ENCODE measurements around the gene UGT1A3.

The UGT1A3 gene

DNA sequence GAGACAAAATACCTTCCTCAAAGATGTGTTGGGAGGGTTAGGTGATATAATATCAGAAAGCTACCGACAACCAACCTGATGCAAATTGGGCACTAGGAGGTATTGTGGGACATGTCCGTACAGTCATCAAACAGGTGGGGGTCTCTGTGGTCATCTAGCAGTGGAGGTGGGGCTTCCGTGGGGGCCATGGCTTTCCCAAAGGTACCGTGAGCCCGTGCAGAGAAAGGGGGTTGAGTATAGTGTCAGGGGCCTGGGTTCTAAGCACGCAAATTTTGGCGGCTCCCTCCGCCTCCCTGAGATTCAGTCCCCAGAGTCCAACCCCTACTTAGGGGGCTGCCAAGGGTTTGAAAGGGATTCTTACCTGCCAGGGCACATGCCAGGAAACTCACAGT lies 92.9 kb downstream of the UGT1A3 start:
- DNase-seq (ENCODE audit: insufficient read length, low spot score) (no peak), FAIRE-seq (no peak)
- TF ChIP-seq, protein P1, sequence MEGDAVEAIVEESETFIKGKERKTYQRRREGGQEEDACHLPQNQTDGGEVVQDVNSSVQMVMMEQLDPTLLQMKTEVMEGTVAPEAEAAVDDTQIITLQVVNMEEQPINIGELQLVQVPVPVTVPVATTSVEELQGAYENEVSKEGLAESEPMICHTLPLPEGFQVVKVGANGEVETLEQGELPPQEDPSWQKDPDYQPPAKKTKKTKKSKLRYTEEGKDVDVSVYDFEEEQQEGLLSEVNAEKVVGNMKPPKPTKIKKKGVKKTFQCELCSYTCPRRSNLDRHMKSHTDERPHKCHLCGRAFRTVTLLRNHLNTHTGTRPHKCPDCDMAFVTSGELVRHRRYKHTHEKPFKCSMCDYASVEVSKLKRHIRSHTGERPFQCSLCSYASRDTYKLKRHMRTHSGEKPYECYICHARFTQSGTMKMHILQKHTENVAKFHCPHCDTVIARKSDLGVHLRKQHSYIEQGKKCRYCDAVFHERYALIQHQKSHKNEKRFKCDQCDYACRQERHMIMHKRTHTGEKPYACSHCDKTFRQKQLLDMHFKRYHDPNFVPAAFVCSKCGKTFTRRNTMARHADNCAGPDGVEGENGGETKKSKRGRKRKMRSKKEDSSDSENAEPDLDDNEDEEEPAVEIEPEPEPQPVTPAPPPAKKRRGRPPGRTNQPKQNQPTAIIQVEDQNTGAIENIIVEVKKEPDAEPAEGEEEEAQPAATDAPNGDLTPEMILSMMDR (IDR thresholded peaks at IDR 0.05; ENCODE audit: insufficient read depth, missing control alignments): no peak

GRCh38 chr2:233822101-233822771 lies 93.4 kb downstream of the UGT1A3 start:
- TF ChIP-seq, protein P1 (IDR thresholded peaks at IDR 0.05; ENCODE audit: insufficient read depth, missing control alignments): no peak
- no peak for DNase-seq (ENCODE audit: insufficient read length, low spot score)
- FAIRE-seq: no peak
